ENCODE measurements around the gene OR51B5.

DNA sequence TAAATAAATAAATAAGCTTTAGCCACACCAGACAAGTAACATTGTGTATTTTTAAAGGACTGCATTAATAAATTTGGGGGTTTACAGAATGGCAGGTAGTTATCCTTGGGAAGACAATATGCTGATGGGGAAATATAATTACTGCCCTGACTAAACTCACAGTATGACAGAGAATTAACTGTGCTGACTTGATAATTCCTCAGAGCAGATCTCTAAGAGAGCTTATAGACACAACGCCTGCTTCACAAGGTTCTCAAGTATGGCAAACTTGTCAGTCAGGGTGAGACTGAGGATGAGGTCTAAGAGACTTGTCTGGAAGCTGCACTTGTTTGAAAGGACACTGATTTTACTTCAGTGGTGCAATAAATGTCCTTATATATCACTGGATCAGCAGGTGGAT, 44.9 kb downstream of the OR51B5 start:
- TF ChIP-seq, protein P1, sequence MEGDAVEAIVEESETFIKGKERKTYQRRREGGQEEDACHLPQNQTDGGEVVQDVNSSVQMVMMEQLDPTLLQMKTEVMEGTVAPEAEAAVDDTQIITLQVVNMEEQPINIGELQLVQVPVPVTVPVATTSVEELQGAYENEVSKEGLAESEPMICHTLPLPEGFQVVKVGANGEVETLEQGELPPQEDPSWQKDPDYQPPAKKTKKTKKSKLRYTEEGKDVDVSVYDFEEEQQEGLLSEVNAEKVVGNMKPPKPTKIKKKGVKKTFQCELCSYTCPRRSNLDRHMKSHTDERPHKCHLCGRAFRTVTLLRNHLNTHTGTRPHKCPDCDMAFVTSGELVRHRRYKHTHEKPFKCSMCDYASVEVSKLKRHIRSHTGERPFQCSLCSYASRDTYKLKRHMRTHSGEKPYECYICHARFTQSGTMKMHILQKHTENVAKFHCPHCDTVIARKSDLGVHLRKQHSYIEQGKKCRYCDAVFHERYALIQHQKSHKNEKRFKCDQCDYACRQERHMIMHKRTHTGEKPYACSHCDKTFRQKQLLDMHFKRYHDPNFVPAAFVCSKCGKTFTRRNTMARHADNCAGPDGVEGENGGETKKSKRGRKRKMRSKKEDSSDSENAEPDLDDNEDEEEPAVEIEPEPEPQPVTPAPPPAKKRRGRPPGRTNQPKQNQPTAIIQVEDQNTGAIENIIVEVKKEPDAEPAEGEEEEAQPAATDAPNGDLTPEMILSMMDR (IDR thresholded peaks at IDR 0.05) = no peak
- TF ChIP-seq POLR2A (IDR thresholded peaks at IDR 0.05) (no peak), POLR2AphosphoS5 (IDR thresholded peaks at IDR 0.05) (no peak), EP300 (IDR thresholded peaks at IDR 0.05) (no peak)

All from suprapubic skin (tissue), 4 donors.